K562 (cell line): ENCODE results near the gene UBXN1. TPM values are rescaled to one million over a fixed set of nuclear protein-coding genes. Genes with fewer than 3 reads are reported as not detected.

ENCODE experiments used
- ARNT ChIP-seq, 2 experiments: fragments of 450-650 bp; IDR thresholded peaks; 2 replicates each; pipeline ENCODE4 v1.6.1; 2016; ENCODE audit warnings: mild to moderate bottlenecking in 1 of 2
- ATF4 ChIP-seq: fragments of 450-650 bp; formaldehyde crosslinking; IDR thresholded peaks from 2 replicates; pipeline ENCODE4 v1.4.0; 2022; ENCODE audit warnings: mild to moderate bottlenecking, moderate library complexity
- CHD4 ChIP-seq: fragments of 200-600 bp; sonication (generic); IDR thresholded peaks from 3 replicates; pipeline ENCODE4 v1.6.1; 2012; ENCODE audit warnings: low read depth, mild to moderate bottlenecking, mixed read lengths, low read length, inconsistent platforms; ENCODE audit not compliant: insufficient read depth, insufficient replicate concordance, poor library complexity, severe bottlenecking
- CSDE1 ChIP-seq, 2 experiments: fragments of 450-650 bp; IDR thresholded peaks; 2 replicates each; pipeline ENCODE4 v1.6.1; 2016; ENCODE audit warnings: mild to moderate bottlenecking in 1 of 2
- DPF2 ChIP-seq: fragments of 450-650 bp; IDR thresholded peaks from 2 replicates; pipeline ENCODE4 v1.6.1; 2016
- ELF4 ChIP-seq: fragments of 450-650 bp; formaldehyde crosslinking; IDR thresholded peaks from 2 replicates; pipeline ENCODE4 v1.4.0; 2022; ENCODE audit warnings: missing genetic modification characterization
- HBP1 ChIP-seq: fragments of 450-650 bp; formaldehyde crosslinking; IDR thresholded peaks from 2 replicates; pipeline ENCODE4 v1.4.0; 2022; ENCODE audit warnings: missing genetic modification characterization
- HCFC1 ChIP-seq: IDR thresholded peaks from 2 replicates; pipeline ENCODE4 v1.6.1; 2012; ENCODE audit warnings: low read depth, low read length, improper control_type of control experiment
- HINFP ChIP-seq: fragments of 450-650 bp; conservative IDR thresholded peaks from 2 replicates; pipeline ENCODE4 v1.6.1; 2016; ENCODE audit warnings: missing genetic modification characterization, low read depth, mild to moderate bottlenecking, control low read depth, missing compliant biosample characterization
- HMG20B ChIP-seq: fragments of 250-450 bp; sonication (Bioruptor Pico); IDR thresholded peaks from 2 replicates; pipeline ENCODE4 v1.5.0; 2021; ENCODE audit warnings: mild to moderate bottlenecking
- KLF1 ChIP-seq: fragments of 450-650 bp; IDR thresholded peaks from 2 replicates; pipeline ENCODE4 v1.6.1; 2016; ENCODE audit warnings: missing genetic modification characterization, missing compliant biosample characterization
- KLF13 ChIP-seq: fragments of 450-650 bp; IDR thresholded peaks from 2 replicates; pipeline ENCODE4 v1.6.1; 2016; ENCODE audit warnings: missing genetic modification characterization, low read depth, mild to moderate bottlenecking, missing compliant biosample characterization, moderate library complexity, borderline replicate concordance
- LEF1 ChIP-seq: fragments of 450-650 bp; IDR thresholded peaks from 2 replicates; pipeline ENCODE4 v1.6.1; 2016; ENCODE audit warnings: mild to moderate bottlenecking
- MECOM ChIP-seq: fragments of 250-450 bp; sonication (Bioruptor Pico); IDR thresholded peaks from 2 replicates; pipeline ENCODE4 v1.8.0; 2022; ENCODE audit warnings: inconsistent platforms
- MEF2A ChIP-seq: IDR thresholded peaks from 2 replicates; pipeline ENCODE4 v1.6.1; 2011; ENCODE audit warnings: low read depth, mild to moderate bottlenecking, low read length, moderate library complexity; ENCODE audit not compliant: control insufficient read depth
- MIER1 ChIP-seq: fragments of 450-650 bp; IDR thresholded peaks from 2 replicates; pipeline ENCODE4 v1.6.1; 2016; ENCODE audit warnings: antibody characterized with exemption, mild to moderate bottlenecking, low read depth
- NR4A1 ChIP-seq, 2 experiments: fragments of 250-450 bp in 1 of 2; fragments of 450-650 bp in 1 of 2; sonication (Bioruptor Pico) in 1 of 2; IDR thresholded peaks; 2 replicates each; pipeline versions ENCODE4 v1.4.0 to v1.6.1; 2016 to 2020; ENCODE audit warnings: mild to moderate bottlenecking in 2 of 2, missing compliant biosample characterization in 1 of 2, missing genetic modification characterization in 1 of 2, moderate library complexity in 1 of 2
- PRMT5 ChIP-seq: sonication (generic); formaldehyde crosslinking; IDR thresholded peaks from 2 replicates; pipeline ENCODE4 v1.5.0; 2020; ENCODE audit warnings: missing genetic modification reagents
- SIN3B ChIP-seq: fragments of 450-650 bp; IDR thresholded peaks from 2 replicates; pipeline ENCODE4 v1.6.1; 2017; ENCODE audit warnings: low read depth, mild to moderate bottlenecking, moderate library complexity
- SRF ChIP-seq, 2 experiments: fragments of 250-450, 450-650 bp in 1 of 2; sonication (Bioruptor Pico) in 1 of 2; sonication (generic) in 1 of 2; formaldehyde crosslinking; IDR thresholded peaks; 2 replicates each; pipeline versions ENCODE4 v1.5.0 to v1.5.1; 2020 to 2022; ENCODE audit warnings: mild to moderate bottlenecking in 1 of 2, missing genetic modification reagents in 1 of 2
- TFAM ChIP-seq: fragments of 250-450 bp; sonication (Bioruptor Pico); conservative IDR thresholded peaks from 2 replicates; pipeline ENCODE4 v1.5.0; 2021; ENCODE audit warnings: mild to moderate bottlenecking, moderate library complexity
- ZNF384 ChIP-seq: IDR thresholded peaks from 2 replicates; pipeline ENCODE4 v1.6.1; 2012; ENCODE audit warnings: low read depth, low read length, improper control_type of control experiment
- ZNF449 ChIP-seq: fragments of 250-450 bp; sonication (Bioruptor Pico); IDR thresholded peaks from 2 replicates; pipeline ENCODE4 v1.8.0; 2022; ENCODE audit warnings: moderate library complexity, mild to moderate bottlenecking, inconsistent platforms
- polyA plus RNA-seq, 8 experiments: library from polyadenylated mRNA; depleted of rRNA in 4 of 8; stranded (reverse) in 5 of 8; unstranded in 3 of 8; fragments of >200 nt; fragmentation: Nextera tagmentation in 2 of 8; fragmentation: Illumina TruSeq in 1 of 8; extraction: Ambion mirVana in 2 of 8; extraction: Trizol in 1 of 8; gene quantifications; 2 replicates each; pipeline versions ENCODE4 v1.2.1 to v1.2.3, GENCODE V29; 2011 to 2014; ENCODE audit warnings: inconsistent platforms in 1 of 8, missing spikeins in 1 of 8
- total RNA-seq, 7 experiments: library from RNA; depleted of rRNA in 6 of 7; stranded (reverse); fragments of >200 nt in 6 of 7; fragmentation: Illumina TruSeq in 2 of 7; extraction: Trizol in 2 of 7; gene quantifications; 2 replicates each; pipeline versions ENCODE4 v1.2.1 to v1.2.3, GENCODE V29; 2011 to 2021; ENCODE audit warnings: low replicate concordance in 1 of 7

UBXN1 gene
- total and polyA plus RNA-seq, 9 of the 15 experiments (the other 6 are each of a cell fraction or from before 2014, with no cell fraction given) = 4.8 to 263 (median 99.7) TPM

- TF ChIP-seq MEF2A = no peak
- no peak for TF ChIP-seq KLF13 (tag)
- no peak for TF ChIP-seq HCFC1
- no peak for TF ChIP-seq SRF (CRISPR knock-in tag; IDR thresholded peaks at IDR 0.05)
- no peak for TF ChIP-seq HINFP (tag)
- TF ChIP-seq PRMT5 (CRISPR knock-in tag) = no peak
- no peak for TF ChIP-seq ATF4
- TF ChIP-seq SIN3B = no peak
- no peak for TF ChIP-seq HBP1 (CRISPR knock-in tag)
- no peak for TF ChIP-seq MIER1
- no peak for TF ChIP-seq HMG20B (CRISPR knock-in tag)
- no peak for TF ChIP-seq ZNF449 (CRISPR knock-in tag)
- no peak for TF ChIP-seq NR4A1 (CRISPR knock-in tag; IDR thresholded peaks at IDR 0.05)
- peak; percentile 54; the same call in 1 of the 2 replicates for TF ChIP-seq NR4A1 (tag; IDR thresholded peaks at IDR 0.05)
- no peak for TF ChIP-seq CHD4
- TF ChIP-seq ELF4 (CRISPR knock-in tag) = no peak
- TF ChIP-seq KLF1 = no peak
- TF ChIP-seq ZNF384 = peak; percentile 67; the same call in 1 of the 2 replicates
- no peak for TF ChIP-seq CSDE1 (IDR thresholded peaks at IDR 0.05)
- TF ChIP-seq TFAM (CRISPR knock-in tag) = no peak
- no peak for TF ChIP-seq MECOM (CRISPR knock-in tag)
- TF ChIP-seq ARNT (IDR thresholded peaks at IDR 0.05) = no peak
- no peak for TF ChIP-seq DPF2
- TF ChIP-seq LEF1 = 0 out of 2 replicates have a peak, but pooled peaks have one; percentile 4
Measured at GRCh38 chr11:62669420-62670161, 9.3 kb downstream of the UBXN1 start (continued).
